Measurements from ENCODE around the gene OBP2B.

- no peak for TF ChIP-seq TRIM24 (IDR thresholded peaks at IDR 0.05)
- no peak for TF ChIP-seq KAT7 (CRISPR knock-in tag; IDR thresholded peaks at IDR 0.05; ENCODE audit: borderline replicate concordance)
- TF ChIP-seq NBN (IDR thresholded peaks at IDR 0.05; ENCODE audit: low read depth): no peak
- TF ChIP-seq CTCF (IDR thresholded peaks at IDR 0.05 in 2 of 3, conservative IDR thresholded peaks at IDR 0.05 in 1 of 3; ENCODE audit: insufficient read depth in 2 of 3, low read depth in 1 of 3, low read length in 3 of 3): no peak
- TF ChIP-seq GTF2E2 (tag; IDR thresholded peaks at IDR 0.05): no peak
- no peak for TF ChIP-seq TAF9B (IDR thresholded peaks at IDR 0.05; ENCODE audit: partially characterized antibody)
- no peak for TF ChIP-seq BMI1 (IDR thresholded peaks at IDR 0.05; ENCODE audit: low read length)
Observed at GRCh38 chr9:133242241-133242640, 33.2 kb upstream of the OBP2B start.

All from K562 (cell line).